GM21447 (cell line): ENCODE data around the gene SLC12A7.
"Not testable (repeated sequence)": the region's sequence is repeated elsewhere in the genome, so short reads cannot be mapped to it uniquely, and the experiment has no call there.

Source experiments
- ATAC-seq: cut with Tn5 transposase; IDR thresholded peaks from one replicate; pipeline ENCODE4 v1.9.1; 2021; ENCODE audit not compliant: unreplicated experiment

Gene SLC12A7

DNA sequence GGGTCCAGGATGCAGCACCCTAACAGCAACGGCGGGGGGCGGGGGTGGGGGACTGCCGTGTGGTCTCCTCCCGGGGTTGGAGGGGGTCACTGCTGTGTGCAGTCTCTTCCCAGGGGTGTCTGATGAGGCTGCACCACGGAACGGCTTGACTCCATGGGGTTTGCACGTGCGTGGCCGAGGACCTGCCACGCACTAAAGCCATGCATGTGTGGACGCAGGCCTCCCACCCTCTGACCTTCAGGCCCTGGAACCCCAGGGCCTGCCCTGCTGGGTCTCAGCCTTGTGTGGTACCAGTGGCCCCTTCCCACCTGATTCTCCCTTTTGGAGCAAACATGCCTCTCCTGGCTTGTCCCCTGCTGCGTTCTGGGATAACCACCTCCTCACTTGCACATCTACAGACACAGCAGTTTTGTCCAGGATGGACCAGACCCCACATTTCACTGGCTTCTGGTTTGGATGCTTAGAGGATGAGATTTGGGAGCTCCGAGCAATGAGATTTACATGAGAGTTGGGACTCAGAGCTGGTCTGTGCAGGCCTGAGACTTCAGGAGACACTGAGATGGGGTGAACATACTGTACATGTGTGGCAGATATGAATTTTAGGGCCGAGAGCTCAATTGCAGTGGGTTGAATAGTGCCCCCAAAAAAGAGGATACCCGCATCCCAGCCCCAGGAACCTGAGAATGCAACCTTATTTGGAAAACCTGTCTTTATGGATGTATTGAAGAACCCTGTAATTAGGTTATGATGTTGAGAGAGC is 45.8 kb downstream of the SLC12A7 start:
- ATAC-seq, result no peak

- ATAC-seq, result no peak
Observed at GRCh38 chr5:1065143-1065750, 46.6 kb downstream of the SLC12A7 start.

DNA sequence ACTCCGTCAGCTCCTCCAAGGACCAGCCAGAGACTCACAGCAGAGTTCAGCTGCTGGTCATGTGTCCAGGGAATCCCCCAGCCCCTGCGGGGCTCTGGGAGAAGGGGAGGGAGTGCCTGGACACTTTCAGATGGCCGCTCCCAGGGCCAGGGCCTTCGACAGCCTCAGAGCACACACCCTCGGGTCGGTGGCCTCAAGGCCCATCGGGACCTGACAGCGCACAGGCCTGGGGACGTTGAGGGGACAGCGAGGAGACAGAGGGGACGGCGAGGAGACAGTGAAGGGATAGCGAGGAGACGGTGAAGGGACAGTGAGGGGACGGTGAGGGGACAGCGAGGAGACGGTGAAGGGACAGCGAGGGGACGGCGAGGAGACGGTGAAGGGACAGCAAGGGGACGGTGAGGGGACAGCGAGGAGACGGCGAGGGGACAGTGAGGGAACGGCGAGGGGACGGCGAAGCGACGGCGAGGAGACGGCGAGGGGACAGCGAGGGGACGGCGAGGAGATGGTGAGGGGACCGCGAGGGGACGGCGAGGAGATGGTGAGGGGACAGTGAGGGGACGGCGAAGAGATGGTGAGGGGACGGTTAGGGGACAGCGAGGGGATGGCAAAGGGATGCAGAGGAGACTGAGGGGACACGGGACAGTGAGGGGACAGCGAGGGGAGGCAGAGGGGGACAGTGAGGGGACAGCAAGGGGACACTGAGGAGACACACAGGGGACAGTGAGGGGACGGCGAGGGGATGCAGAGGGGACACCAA is 47.3 kb downstream of the SLC12A7 start:
- no peak for ATAC-seq

DNA sequence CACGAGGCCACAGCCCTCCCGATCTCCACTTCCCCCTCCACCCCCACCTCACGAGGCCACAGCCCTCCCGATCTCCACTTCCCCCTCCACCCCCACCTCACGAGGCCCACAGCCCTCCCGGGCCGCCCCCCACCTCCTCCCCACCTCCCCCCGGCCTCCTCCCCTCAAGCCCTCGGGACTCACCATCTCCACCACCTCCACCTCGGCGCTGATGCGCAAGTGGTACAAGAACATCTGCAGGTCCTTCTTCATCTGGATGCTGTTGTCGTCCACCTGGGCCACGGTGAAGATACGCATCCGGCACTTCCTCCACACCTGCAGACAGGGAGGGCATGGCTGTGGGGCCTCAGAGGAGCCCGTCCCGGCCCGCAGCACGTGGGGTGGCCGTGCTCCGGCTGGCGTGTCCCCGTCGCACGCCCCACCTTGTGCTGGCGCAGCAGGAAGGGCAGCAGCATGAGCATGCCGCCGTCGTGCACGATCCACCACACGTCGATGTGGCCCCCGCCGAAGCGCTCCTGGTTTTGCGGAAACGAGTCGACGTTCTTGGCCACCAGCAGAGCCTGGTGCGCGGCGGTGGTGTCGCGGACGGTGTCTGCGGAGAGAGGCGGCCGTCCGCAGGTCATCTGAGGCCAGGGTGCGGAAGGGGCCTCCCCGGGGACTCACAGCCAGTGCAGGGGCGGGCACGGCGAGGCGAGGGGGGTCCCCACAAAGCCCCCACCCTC is 48.0 kb downstream of the SLC12A7 start:
- ATAC-seq, result no peak

- no peak for ATAC-seq
Observed at GRCh38 chr5:1062761-1063568, 48.9 kb downstream of the SLC12A7 start.

- no peak for ATAC-seq
Observed at GRCh38 chr5:1061916-1062315, 49.9 kb downstream of the SLC12A7 start.

GRCh38 chr5:1061292-1061691 is 50.6 kb downstream of the SLC12A7 start:
- not testable (repeated sequence) for ATAC-seq

DNA sequence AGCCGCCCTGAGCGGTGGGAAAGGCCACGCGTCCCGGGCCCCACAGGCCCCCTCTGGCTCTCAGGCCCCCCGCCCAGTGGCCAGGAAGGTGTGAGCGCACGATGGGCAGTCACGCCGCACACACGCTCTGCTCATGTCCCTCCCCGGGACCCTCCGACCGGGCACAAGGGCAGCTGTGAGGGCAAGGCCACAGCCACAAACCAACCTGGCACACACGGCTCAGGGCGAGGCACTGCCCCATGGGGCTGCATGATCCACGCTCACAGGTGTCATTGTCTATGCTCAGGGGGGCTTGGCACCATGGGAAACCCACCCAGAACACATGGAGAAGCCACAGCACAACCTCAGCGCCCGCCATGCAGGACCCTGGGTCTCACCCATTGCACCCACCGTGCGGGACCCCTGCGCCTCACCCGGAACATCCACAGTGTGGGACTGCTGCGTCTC is 51.3 kb downstream of the SLC12A7 start:
- no peak for ATAC-seq

DNA sequence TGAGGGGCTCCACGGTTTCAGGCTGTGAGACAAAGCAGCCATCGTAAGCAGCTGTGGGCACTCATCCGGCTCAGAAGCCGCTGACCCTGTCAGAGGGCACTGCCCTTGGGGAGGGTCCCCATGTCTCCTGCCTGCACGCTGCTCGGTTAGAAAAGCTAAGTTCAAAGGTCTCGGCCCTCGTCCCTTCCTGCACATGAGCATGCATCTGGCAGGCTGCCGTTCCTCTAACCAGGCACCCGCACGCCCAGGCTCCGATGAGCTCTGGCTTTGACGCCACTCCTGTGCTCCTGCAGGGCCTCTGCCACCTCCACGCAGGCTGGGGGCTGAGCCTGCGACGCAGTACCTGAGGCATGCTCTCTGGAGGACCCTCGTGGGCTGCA is 52.0 kb downstream of the SLC12A7 start:
- ATAC-seq, result no peak

DNA sequence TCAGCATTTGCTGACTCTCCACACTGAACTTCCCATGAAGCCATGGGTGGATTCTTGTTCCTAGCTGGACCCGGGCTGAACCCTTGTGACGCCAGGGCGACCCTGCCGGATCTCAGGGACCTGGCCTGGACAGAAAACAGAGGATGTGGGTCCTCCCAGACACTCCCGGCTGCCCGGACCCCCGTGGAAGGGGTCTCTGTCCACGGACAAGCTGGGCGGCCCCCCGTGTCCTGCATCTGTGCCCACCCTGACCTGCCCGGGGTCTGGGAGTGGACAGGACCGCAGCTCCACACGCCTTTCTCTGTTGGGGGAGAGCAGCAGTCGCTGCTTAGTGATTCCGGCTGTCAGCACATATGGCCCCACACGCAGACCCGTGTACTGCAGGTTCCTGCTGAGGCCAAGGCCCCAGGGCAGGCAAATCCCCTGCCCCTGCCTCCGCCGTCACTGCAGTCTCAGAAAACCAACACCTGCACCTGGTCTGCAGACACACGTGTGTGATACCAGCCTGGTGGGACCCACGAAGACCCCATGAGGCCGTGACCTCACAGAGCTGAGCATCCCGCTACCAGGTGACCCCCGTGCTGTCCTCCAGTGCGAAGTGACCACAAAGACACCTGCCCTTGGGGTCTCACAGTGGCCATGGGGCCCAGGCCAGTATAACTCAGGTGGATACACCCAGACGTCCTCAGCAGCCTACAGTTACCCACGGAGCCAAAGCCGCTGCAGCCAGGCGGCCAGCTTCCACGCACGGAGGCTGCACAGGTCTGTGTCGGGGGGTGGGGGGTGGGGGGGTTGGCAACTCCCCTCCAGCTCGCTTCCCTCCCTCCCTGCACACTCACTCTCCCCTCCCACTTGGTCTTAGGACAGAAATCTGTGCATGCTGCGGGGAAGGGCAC is 52.6 kb downstream of the SLC12A7 start:
- no peak for ATAC-seq

DNA sequence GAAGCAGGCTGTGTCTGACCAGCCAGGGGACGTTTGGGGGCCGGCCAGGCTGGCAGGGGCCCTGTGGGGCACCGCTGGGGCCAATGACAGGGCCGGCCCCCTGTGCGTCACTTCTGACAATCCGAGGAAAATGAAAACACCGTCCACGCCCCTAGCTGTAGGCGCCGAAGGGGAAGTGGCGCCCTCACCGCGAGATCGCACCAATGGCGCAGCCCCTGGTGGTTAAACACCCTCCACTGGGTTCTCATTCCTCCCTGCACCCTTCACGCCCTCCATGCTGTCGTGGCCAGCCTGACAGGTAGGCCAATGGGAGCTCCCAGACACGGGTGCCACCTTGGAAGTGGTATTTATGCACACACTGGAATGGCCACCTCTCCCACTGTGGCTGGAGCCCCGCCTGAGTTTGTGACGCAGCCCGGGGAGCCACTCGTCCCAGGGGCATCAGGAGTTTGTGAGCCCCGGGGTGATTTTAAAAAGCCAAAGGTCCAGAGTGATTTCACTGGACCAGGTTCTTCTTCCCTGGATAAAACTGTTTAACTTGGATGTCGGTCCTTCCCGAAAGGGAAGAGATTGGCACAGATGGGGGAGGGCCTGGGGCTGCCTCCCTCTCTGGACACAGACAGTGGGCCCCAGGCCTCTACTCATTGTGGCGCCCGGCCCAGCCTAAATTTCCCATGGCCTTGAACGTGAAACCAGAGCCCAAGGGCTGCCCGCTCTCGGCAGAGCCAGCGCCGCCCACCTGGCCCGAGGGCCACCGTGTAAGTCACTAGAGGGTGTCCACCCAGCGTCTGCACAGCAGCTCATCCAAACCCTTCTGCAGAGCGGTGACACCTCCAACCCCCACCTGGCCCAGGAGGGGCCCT is 53.5 kb downstream of the SLC12A7 start:
- no peak for ATAC-seq

DNA sequence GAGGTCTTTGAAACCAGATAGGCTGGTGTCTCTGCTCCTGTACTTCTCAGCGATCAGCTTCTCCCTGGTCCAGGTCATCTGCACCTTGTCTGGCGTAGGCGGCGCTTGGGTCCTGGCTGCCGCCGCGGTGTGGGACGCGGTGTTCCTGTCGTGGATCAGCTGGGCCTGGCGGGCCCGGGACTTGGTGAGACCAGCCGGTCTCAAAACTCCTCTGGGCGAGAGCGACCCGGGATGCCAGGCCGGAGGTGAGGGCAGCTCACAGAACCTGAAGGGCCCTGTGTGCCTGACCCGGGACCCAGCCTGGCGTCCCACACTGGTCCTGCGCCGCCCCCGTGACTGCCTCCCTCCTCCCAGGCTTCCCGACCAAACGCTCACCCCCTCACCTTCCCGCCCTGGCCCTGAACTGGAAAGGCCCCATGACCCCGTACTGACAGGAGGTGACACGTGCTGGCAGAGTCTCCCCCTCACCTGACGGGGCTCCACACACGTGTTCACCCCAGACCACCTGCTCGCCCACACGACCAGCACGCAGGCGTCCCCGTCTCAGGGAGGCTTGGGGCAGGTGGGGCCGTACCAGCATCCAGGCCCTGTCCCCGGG is 54.3 kb downstream of the SLC12A7 start:
- ATAC-seq, result no peak

- no peak for ATAC-seq
Observed at GRCh38 chr5:1056611-1057484, 55.0 kb downstream of the SLC12A7 start.

DNA sequence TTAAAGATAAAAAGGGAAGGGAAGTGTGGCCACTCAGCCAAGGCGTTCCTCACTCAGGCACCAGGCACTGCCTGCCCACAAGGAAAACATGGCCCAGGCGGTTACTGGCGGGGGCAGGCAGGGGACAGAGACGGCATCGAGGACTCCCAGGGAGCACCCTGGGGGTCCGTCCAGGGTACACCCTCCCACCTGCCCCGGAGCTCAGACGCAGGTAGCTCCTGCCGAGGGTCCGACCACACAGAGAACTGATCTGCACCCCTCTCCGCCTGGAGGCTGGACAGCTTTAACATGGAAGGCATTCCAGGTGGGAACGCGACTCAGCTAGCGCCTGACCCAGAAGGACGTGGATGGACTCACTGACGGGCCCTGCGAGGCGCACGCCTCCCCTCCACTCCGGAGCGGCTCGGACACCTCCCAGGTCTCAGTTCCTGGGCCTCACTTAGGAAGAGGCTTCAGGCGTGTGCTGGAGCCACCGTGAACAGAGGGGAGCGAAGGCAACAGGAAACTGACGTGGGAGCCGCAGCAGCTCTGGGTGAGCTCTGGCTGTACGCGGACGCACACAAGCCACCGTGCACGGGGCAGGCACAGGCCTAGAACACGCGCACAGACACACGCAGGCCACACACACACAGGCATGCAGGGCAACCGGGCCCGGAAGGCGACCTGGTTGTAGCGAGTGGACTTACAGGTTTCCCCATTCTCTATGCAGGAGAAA is 55.8 kb downstream of the SLC12A7 start:
- no peak for ATAC-seq

DNA sequence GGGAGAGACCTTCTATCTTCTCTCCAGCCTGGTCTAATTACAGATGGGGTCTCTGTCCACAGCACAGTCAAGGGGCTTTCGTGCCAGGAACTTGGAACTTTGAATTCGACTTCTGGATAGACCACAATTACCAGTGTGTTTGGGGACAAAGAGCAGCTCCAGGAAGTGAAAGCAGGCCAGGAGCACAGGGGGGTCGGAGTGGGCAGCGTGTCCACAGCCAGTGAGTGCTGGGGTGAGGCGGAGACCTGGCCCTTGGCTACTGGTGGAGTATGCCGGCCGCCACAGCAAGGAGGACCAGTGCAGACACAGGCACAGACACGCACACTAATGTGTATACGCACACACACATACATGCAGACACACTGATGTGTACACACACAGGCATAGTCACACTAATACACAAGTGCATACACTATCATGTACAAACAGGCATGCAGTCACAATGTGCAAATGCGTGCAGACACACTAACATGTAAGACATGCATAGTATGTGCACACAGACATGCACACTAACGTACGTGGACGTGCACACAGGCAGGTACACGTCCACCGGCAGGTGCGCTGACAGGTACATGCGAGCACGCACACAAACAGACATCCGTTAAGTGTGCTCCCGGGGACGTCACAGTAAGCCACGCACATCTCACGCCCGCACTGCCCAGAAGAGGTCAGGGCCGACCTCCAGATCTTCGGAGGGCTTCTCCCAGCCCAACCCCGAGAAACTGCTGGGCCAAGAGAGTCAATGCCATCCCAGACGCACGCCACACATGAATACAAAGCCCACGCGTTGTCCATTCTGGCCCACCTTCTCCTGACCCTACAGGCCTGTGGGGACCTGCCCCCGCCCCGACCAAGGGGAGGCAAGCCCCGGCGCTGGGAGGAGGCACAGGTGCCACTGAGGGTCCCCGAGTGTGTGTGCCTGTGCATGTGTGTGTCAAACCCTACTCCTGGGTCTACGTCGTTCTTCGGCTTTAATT is 56.8 kb downstream of the SLC12A7 start:
- no peak for ATAC-seq
